GM18868 (cell line): ENCODE data around the gene TMTC3.
"Not testable (repeated sequence)": the region's sequence is repeated elsewhere in the genome, so short reads cannot be mapped to it uniquely, and the experiment has no call there.

Experiments
- ATAC-seq: cut with Tn5 transposase; IDR thresholded peaks from one replicate; pipeline ENCODE4 v1.9.1; 2021; ENCODE audit warnings: mild to moderate bottlenecking, moderate library complexity; ENCODE audit not compliant: unreplicated experiment

The TMTC3 gene

GRCh38 chr12:88141774-88142609 is at the start of gene TMTC3, which contains the start of gene CEP290:
TMTC3 (plus strand) TSS chr12:88142307; CDS start chr12:88148316, 6,009 bp downstream.
CEP290 (minus strand) TSS chr12:88142088; CDS start chr12:88141307, 781 bp downstream.
- peak; percentile 94 for ATAC-seq

- ATAC-seq: no peak
These were observed 49.3 kb upstream of the TMTC3 start for GRCh38 chr12:88092771-88093170.

GRCh38 chr12:88093573-88093972 is 48.5 kb upstream of the TMTC3 start:
- ATAC-seq: no peak

- no peak for ATAC-seq
These were observed 34.1 kb upstream of the TMTC3 start for GRCh38 chr12:88108021-88108420.

- peak; percentile 71 for ATAC-seq
These were observed 30.9 kb upstream of the TMTC3 start for GRCh38 chr12:88111074-88111652.

GRCh38 chr12:88113871-88114270 is 28.2 kb upstream of the TMTC3 start:
- no peak for ATAC-seq

- ATAC-seq: peak; percentile 84
These were observed 19.4 kb upstream of the TMTC3 start for GRCh38 chr12:88122666-88123065.

GRCh38 chr12:88127099-88127498 is 15.0 kb upstream of the TMTC3 start:
- no peak for ATAC-seq

- ATAC-seq: no peak
These were observed 14.3 kb upstream of the TMTC3 start for GRCh38 chr12:88127855-88128254.

- no peak for ATAC-seq
These were observed 9.7 kb upstream of the TMTC3 start for GRCh38 chr12:88132392-88132791.

- ATAC-seq: not testable (repeated sequence)
These were observed 8.9 kb upstream of the TMTC3 start for GRCh38 chr12:88133181-88133580.

- ATAC-seq: not testable (repeated sequence)
These were observed 2.4 kb upstream of the TMTC3 start for GRCh38 chr12:88139711-88140110.

GRCh38 chr12:88141425-88141773 is 708 bp upstream of the TMTC3 start:
- peak; percentile 0 for ATAC-seq

- ATAC-seq: peak; percentile 2
These were observed 494 bp downstream of the TMTC3 start for GRCh38 chr12:88142610-88142991.

- ATAC-seq: no peak
These were observed 1.9 kb downstream of the TMTC3 start for GRCh38 chr12:88144037-88144436.

- no peak for ATAC-seq
These were observed 2.7 kb downstream of the TMTC3 start for GRCh38 chr12:88144546-88145468.

GRCh38 chr12:88145567-88146505 is 3.7 kb downstream of the TMTC3 start:
- no peak for ATAC-seq

- no peak for ATAC-seq
These were observed 8.0 kb downstream of the TMTC3 start for GRCh38 chr12:88150063-88150462.

GRCh38 chr12:88153959-88154358 is 11.9 kb downstream of the TMTC3 start:
- ATAC-seq: no peak

GRCh38 chr12:88156075-88156654 is 14.1 kb downstream of the TMTC3 start:
- ATAC-seq: no peak
